Activated CD8-positive, alpha-beta memory T cell treated with anti-CD3 and anti-CD28 coated beads, Interleukin-2, amount 10 ng/mL, durations not matched to agents 7 days and 5 days (primary cell): ENCODE results near the gene KLK5. TPM values are rescaled to one million over a fixed set of nuclear protein-coding genes. Genes with fewer than 3 reads are reported as not detected.
"Not testable (repeated sequence)": the region's sequence is repeated elsewhere in the genome, so short reads cannot be mapped to it uniquely, and the experiment has no call there.

Experiments
- ATAC-seq: fragments of 150-1000 bp; cut with Tn5 transposase; one replicate; pipeline ENCODE4 v1.10.0; 2021; ENCODE audit warnings: moderate library complexity
- CTCF ChIA-PET: fragments of 350-600 bp; sonication (Branson Sonifier 250); formaldehyde crosslinking; loops from one replicate; lab custom pipeline; 2021; ENCODE audit warnings: antibody characterized with exemption; lab: Charles Lee
- DNase-seq: peaks from one replicate; pipeline ENCODE4 v3.0.0-alpha.2; 2020
- H3K27ac Mint-ChIP-seq: one replicate; pipeline ENCODE4 v1.8.0; 2021; ENCODE audit warnings: mild to moderate bottlenecking, mixed read lengths
- H3K27me3 Mint-ChIP-seq: one replicate; pipeline ENCODE4 v1.8.0; 2021; ENCODE audit warnings: mixed read lengths
- H3K36me3 Mint-ChIP-seq: one replicate; pipeline ENCODE4 v1.8.0; 2021; ENCODE audit warnings: mild to moderate bottlenecking, mixed read lengths
- H3K4me1 Mint-ChIP-seq: one replicate; pipeline ENCODE4 v1.8.0; 2021; ENCODE audit warnings: mixed read lengths
- H3K4me3 Mint-ChIP-seq: one replicate; pipeline ENCODE4 v1.8.0; 2021; ENCODE audit warnings: mild to moderate bottlenecking, moderate library complexity, mixed read lengths
- H3K9me3 Mint-ChIP-seq: one replicate; pipeline ENCODE4 v1.8.0; 2022; ENCODE audit warnings: low read depth, mixed read lengths
- total RNA-seq, 2 experiments: library from RNA; stranded (reverse); gene quantifications; one replicate each; pipeline ENCODE4 v1.2.3, GENCODE V29; 2021

Gene KLK5, protein sequence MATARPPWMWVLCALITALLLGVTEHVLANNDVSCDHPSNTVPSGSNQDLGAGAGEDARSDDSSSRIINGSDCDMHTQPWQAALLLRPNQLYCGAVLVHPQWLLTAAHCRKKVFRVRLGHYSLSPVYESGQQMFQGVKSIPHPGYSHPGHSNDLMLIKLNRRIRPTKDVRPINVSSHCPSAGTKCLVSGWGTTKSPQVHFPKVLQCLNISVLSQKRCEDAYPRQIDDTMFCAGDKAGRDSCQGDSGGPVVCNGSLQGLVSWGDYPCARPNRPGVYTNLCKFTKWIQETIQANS
- not detected for total RNA-seq

GRCh38 chr19:50952910-50953309 lies at the start of gene KLK5:
TSS of gene KLK5 (minus strand) at chr19:50953038. CDS start at chr19:50952657, 381 bp downstream.
- no peak for ATAC-seq
- no peaks in the 10 kb centered on the region for H3K36me3 Mint-ChIP-seq
- H3K4me3 Mint-ChIP-seq, result no peak within 1 kb of the TSS
- peaks cover 2% of the 10 kb centered on the region for H3K27me3 Mint-ChIP-seq
- no peak for DNase-seq
- no peak within 1 kb of the TSS for H3K27ac Mint-ChIP-seq
- no peaks in the 10 kb centered on the region for H3K4me1 Mint-ChIP-seq
- CTCF ChIA-PET, result no interaction called here
- no peaks in the 10 kb centered on the region for H3K9me3 Mint-ChIP-seq

GRCh38 chr19:51002089-51002532 lies 49.3 kb upstream of the KLK5 start:
- no peak for ATAC-seq
- H3K4me1 Mint-ChIP-seq, result no peaks in the 10 kb centered on the region
- H3K4me3 Mint-ChIP-seq, result no peak overlapping the region
- DNase-seq, result no peak
- H3K9me3 Mint-ChIP-seq, result no peaks in the 10 kb centered on the region
- H3K27me3 Mint-ChIP-seq, result peaks cover 23% of the 10 kb centered on the region
- H3K36me3 Mint-ChIP-seq, result no peaks in the 10 kb centered on the region
- H3K27ac Mint-ChIP-seq, result no peak overlapping the region
- CTCF ChIA-PET, result no interaction called here

DNA sequence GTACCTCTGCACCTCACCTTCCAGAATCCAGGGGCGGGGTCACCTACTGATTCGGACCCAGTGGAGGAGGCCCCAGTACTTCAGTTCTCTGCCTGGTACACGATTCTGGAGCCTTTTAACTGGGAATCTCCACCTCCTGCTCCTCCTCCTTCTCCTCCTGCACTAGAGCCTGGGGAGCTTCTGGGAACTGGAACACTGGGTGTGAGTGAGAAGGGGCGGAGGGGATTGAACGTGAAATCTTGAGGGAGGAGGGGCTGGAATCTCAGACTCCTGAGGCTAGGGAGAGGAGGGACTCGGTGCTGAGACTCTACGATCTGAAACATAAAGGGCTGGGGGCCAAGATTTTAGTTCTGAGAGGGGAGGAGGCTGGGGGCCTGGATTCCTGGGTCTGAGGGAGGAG lies 48.7 kb upstream of the KLK5 start, which contains the start of gene KLK8:
KLK8 (minus strand) TSS at position 90 of the 400 bp plus-strand sequence. CDS start 437 bp downstream, outside the sequence.
- CTCF ChIA-PET, result interaction anchor here (0.8 kb wide), 1 partner anchor 15 kb away, joined by 3 read pairs; no protein-coding TSS in a partner anchor
- H3K27ac Mint-ChIP-seq, result no peak within 1 kb of the TSS
- no peak within 1 kb of the TSS for H3K4me3 Mint-ChIP-seq
- DNase-seq, result no peak
- H3K27me3 Mint-ChIP-seq, result peaks cover 23% of the 10 kb centered on the region
- ATAC-seq, result no peak
- no peaks in the 10 kb centered on the region for H3K36me3 Mint-ChIP-seq
- H3K4me1 Mint-ChIP-seq, result no peaks in the 10 kb centered on the region
- H3K9me3 Mint-ChIP-seq, result no peaks in the 10 kb centered on the region

- DNase-seq (no peak), ATAC-seq (no peak)
- Mint-ChIP-seq H3K27me3 (peaks cover 19% of the 10 kb centered on the region), H3K4me3 (no peak overlapping the region), H3K27ac (no peak overlapping the region), H3K36me3 (no peaks in the 10 kb centered on the region), H3K9me3 (no peaks in the 10 kb centered on the region), H3K4me1 (no peaks in the 10 kb centered on the region)
- CTCF ChIA-PET, result interaction anchor here (0.8 kb wide), 1 partner anchor 16 kb away, joined by 3 read pairs; no protein-coding TSS in a partner anchor
Measured at GRCh38 chr19:51000981-51001380, 48.1 kb upstream of the KLK5 start.

DNA sequence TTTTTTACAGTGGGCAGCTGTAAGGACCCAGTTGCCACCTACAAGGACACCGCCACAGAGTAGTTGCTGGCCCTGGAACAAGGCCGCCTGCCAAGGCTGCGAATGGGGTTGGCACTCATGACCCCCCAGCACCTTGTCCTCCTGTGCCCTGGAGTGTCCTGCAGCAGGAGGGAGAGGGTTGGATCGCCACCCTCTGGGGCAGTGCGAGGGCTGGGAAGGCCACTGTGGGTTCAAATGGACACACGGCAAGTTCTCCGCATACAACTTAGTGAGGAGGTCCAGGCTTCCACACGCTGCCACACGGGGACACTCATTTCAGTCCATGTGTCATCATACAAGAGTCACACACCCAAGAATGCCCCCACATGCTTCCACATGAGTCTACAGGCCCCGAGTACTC lies 47.6 kb upstream of the KLK5 start:
- ATAC-seq, result no peak
- no peaks in the 10 kb centered on the region for H3K4me1 Mint-ChIP-seq
- CTCF ChIA-PET, result no interaction called here
- no peak for DNase-seq
- H3K27ac Mint-ChIP-seq, result no peak overlapping the region
- H3K27me3 Mint-ChIP-seq, result peaks cover 19% of the 10 kb centered on the region
- no peaks in the 10 kb centered on the region for H3K36me3 Mint-ChIP-seq
- no peak overlapping the region for H3K4me3 Mint-ChIP-seq
- H3K9me3 Mint-ChIP-seq, result no peaks in the 10 kb centered on the region

GRCh38 chr19:50998686-50999085 lies 45.8 kb upstream of the KLK5 start:
- no peaks in the 10 kb centered on the region for H3K4me1 Mint-ChIP-seq
- H3K36me3 Mint-ChIP-seq, result no peaks in the 10 kb centered on the region
- CTCF ChIA-PET, result no interaction called here
- no peak for DNase-seq
- H3K27ac Mint-ChIP-seq, result no peak overlapping the region
- H3K27me3 Mint-ChIP-seq, result peaks cover 19% of the 10 kb centered on the region
- no peak for ATAC-seq
- peaks cover 2% of the 10 kb centered on the region for H3K9me3 Mint-ChIP-seq
- no peak overlapping the region for H3K4me3 Mint-ChIP-seq

GRCh38 chr19:50998061-50998460 lies 45.2 kb upstream of the KLK5 start:
- H3K36me3 Mint-ChIP-seq, result no peaks in the 10 kb centered on the region
- no peak for ATAC-seq
- H3K4me1 Mint-ChIP-seq, result no peaks in the 10 kb centered on the region
- peaks cover 19% of the 10 kb centered on the region for H3K27me3 Mint-ChIP-seq
- no peak overlapping the region for H3K27ac Mint-ChIP-seq
- H3K9me3 Mint-ChIP-seq, result peaks cover 2% of the 10 kb centered on the region
- no peak for DNase-seq
- CTCF ChIA-PET, result no interaction called here
- no peak overlapping the region for H3K4me3 Mint-ChIP-seq

- ATAC-seq, result no peak
- no peak overlapping the region for H3K4me3 Mint-ChIP-seq
- CTCF ChIA-PET, result no interaction called here
- no peak overlapping the region for H3K27ac Mint-ChIP-seq
- peaks cover 2% of the 10 kb centered on the region for H3K9me3 Mint-ChIP-seq
- H3K36me3 Mint-ChIP-seq, result no peaks in the 10 kb centered on the region
- peaks cover 14% of the 10 kb centered on the region for H3K27me3 Mint-ChIP-seq
- no peaks in the 10 kb centered on the region for H3K4me1 Mint-ChIP-seq
- DNase-seq, result no peak
Measured at GRCh38 chr19:50994129-50994528, 41.3 kb upstream of the KLK5 start.

DNA sequence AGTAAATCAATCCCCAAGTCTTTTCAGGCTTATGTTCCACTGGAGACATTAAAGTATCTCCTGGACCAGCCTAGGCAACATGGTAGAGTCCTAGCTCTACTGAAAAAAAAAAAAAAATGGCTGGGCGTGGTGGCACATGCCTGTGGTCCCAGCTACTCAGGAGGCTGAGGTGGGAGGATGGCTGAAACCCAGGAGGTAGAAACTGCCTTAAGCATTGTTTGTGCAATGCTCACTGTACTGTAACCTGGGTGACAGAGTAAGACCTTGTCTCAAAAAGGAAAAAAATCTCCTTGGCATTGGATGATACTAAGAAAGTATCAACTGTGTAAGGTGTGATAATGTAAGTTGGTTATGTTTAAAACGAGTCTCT lies 39.8 kb upstream of the KLK5 start:
- Mint-ChIP-seq H3K27ac (no peak overlapping the region), H3K9me3 (peaks cover 2% of the 10 kb centered on the region), H3K4me3 (no peak overlapping the region), H3K27me3 (peaks cover 13% of the 10 kb centered on the region), H3K36me3 (no peaks in the 10 kb centered on the region), H3K4me1 (no peaks in the 10 kb centered on the region)
- ATAC-seq (no peak), DNase-seq (no peak)
- CTCF ChIA-PET, result interaction anchor here (0.6 kb wide), 1 partner anchor 455 kb away, joined by 3 read pairs; no protein-coding TSS in a partner anchor

DNA sequence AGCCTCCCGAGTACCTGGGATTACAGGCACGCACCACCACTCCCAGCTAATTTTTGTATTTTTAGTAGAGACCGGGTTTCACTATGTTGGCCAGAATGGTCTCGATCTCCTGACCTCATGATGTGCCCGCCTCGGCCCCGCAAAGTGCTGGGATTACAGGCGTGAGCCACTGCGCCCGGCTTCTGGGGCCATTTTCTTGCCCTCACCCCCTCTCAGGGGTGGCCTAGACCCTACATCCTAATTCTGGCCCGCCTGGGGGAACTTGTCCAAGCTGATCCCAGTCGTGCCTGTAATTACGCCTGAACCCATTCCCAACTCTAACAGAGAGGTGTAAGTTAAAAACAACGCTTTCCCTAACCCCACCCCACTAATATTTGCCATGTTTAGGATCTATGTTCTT lies 31.6 kb upstream of the KLK5 start:
- H3K9me3 Mint-ChIP-seq, H3K4me1 Mint-ChIP-seq, H3K27ac Mint-ChIP-seq, H3K4me3 Mint-ChIP-seq, ATAC-seq, DNase-seq, CTCF ChIA-PET, H3K36me3 Mint-ChIP-seq: not testable (repeated sequence)
- H3K27me3 Mint-ChIP-seq, result peaks cover 23% of the 10 kb centered on the region

DNA sequence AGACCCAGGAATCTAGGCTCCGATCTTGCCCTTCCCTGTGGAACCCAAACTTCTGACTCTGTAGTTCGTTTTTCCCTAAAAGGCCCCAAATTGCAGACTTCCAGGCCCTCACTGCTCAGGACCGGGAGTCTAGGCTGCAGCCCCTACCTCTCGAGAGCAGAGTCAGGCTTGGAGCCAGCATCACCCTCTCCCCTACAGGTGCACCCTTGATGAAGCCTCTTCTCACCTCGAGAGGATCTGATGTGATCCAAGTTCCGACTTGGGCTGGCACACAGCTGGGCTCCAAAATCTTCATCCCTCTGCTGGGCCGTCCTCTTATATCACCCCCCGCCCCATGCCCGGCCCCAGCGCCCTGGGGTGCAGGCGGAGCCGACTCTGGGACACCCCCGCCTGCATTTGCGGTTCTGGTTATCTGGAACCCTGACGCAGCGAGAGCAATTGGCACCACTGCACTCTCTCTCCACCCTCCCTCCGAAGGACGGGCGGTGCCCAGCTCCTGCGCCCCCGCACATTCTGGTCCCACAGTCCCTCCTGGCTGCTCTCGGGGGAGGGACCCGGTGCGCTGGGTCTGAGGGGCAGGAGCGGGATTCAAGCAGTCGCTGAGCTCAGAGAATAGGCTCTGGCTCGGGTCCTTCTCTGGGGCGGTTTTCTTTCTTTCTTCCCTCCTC lies 30.9 kb upstream of the KLK5 start, which contains the start of gene KLK7:
KLK7 (minus strand) TSS at position 293 of the 668 bp plus-strand sequence. CDS start 1,518 bp downstream, outside the sequence.
- ATAC-seq, result no peak
- Mint-ChIP-seq H3K27ac (no peak within 1 kb of the TSS), H3K27me3 (peaks cover 22% of the 10 kb centered on the region)

GRCh38 chr19:50982186-50982585 lies 29.3 kb upstream of the KLK5 start:
- Mint-ChIP-seq H3K4me1 (no peaks in the 10 kb centered on the region), H3K27me3 (peaks cover 17% of the 10 kb centered on the region), H3K36me3 (no peaks in the 10 kb centered on the region), H3K27ac (no peak overlapping the region), H3K4me3 (no peak overlapping the region), H3K9me3 (no peaks in the 10 kb centered on the region)
- CTCF ChIA-PET, result no interaction called here
- ATAC-seq (no peak), DNase-seq (no peak)

More for the DNA sequence above, 30.9 kb upstream of the KLK5 start, which contains the start of gene KLK7:
- no peak within 1 kb of the TSS for H3K4me3 Mint-ChIP-seq
- no peaks in the 10 kb centered on the region for H3K36me3 Mint-ChIP-seq
- no peak for DNase-seq
- H3K4me1 Mint-ChIP-seq, result no peaks in the 10 kb centered on the region
- H3K9me3 Mint-ChIP-seq, result no peaks in the 10 kb centered on the region
- CTCF ChIA-PET, result no interaction called here

DNA sequence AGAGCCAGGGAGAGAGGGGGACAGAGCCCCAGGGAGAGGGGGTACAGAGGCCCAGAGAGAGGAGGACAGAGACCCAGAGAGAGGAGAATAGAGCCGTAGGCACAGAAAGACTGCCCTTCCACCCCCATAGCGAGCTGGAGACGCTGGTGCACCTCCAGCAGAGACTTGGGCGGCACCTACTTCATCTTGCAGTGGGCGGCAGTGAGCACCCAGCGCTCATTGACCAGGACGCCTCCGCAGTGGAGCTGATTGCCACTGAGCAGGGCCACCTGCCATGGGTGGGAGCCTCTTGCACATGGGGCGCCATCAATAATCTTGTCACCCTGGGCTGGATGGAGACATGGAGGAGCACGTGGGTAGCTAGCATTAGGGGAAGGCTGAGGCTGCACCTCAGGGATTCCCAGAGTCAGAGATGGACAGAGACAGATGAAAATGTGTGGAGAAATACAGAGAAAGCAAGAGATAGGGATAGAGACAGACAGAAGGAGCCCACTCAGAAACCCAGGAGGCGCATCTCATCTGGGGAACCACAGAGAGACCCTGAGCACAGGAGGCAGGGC lies 28.8 kb upstream of the KLK5 start:
- Mint-ChIP-seq H3K27ac (no peak overlapping the region), H3K27me3 (peaks cover 15% of the 10 kb centered on the region), H3K4me1 (no peaks in the 10 kb centered on the region), H3K36me3 (no peaks in the 10 kb centered on the region), H3K9me3 (no peaks in the 10 kb centered on the region), H3K4me3 (no peak overlapping the region)
- no peak for DNase-seq
- CTCF ChIA-PET, result no interaction called here
- ATAC-seq, result no peak
